ENCODE data around the gene MGLL.

Gene MGLL

GRCh38 chr3:127718245-127718915 lies 103.9 kb downstream of the MGLL start:
- Histone ChIP-seq H3K9ac (ENCODE audit: low read depth, low read length) (no peak overlapping the region), H3K36me3 (ENCODE audit: insufficient read depth, low read length) (no peaks in the 10 kb centered on the region), H3K9me3 (ENCODE audit: control insufficient read depth, insufficient read depth, low read length) (0 out of 2 replicates have a peak, but pooled peaks cover 4% of the 10 kb centered on the region), H3K4me1 (ENCODE audit: insufficient read depth, low read length) (peaks cover 12% of the 10 kb centered on the region)

- Histone ChIP-seq H3K4me1 (ENCODE audit: insufficient read depth, low read length) (peaks cover 12% of the 10 kb centered on the region), H3K36me3 (ENCODE audit: insufficient read depth, low read length) (no peaks in the 10 kb centered on the region)
Measured at GRCh38 chr3:127717357-127718244, 104.7 kb downstream of the MGLL start.

GRCh38 chr3:127716384-127716783 lies 105.9 kb downstream of the MGLL start:
- peaks cover 12% of the 10 kb centered on the region for H3K4me1 ChIP-seq (ENCODE audit: insufficient read depth, low read length)
- H3K36me3 ChIP-seq (ENCODE audit: insufficient read depth, low read length), result no peaks in the 10 kb centered on the region
- no peaks in the 10 kb centered on the region for H3K9me3 ChIP-seq (ENCODE audit: control insufficient read depth, insufficient read depth, low read length)
- H3K9ac ChIP-seq (ENCODE audit: low read depth, low read length), result no peak overlapping the region

More at GRCh38 chr3:127717357-127718244, 104.7 kb downstream of the MGLL start:
- Histone ChIP-seq H3K9ac (ENCODE audit: low read depth, low read length) (no peak overlapping the region), H3K9me3 (ENCODE audit: control insufficient read depth, insufficient read depth, low read length) (no peaks in the 10 kb centered on the region)

GRCh38 chr3:127715532-127715931 lies 106.8 kb downstream of the MGLL start:
- Histone ChIP-seq H3K9ac (ENCODE audit: low read depth, low read length) (no peak overlapping the region), H3K36me3 (ENCODE audit: insufficient read depth, low read length) (no peaks in the 10 kb centered on the region), H3K9me3 (ENCODE audit: control insufficient read depth, insufficient read depth, low read length) (no peaks in the 10 kb centered on the region), H3K4me1 (ENCODE audit: insufficient read depth, low read length) (peaks cover 15% of the 10 kb centered on the region)

- H3K4me1 ChIP-seq (ENCODE audit: insufficient read depth, low read length), result peaks cover 15% of the 10 kb centered on the region
- no peak overlapping the region for H3K9ac ChIP-seq (ENCODE audit: low read depth, low read length)
- no peaks in the 10 kb centered on the region for H3K9me3 ChIP-seq (ENCODE audit: control insufficient read depth, insufficient read depth, low read length)
- H3K36me3 ChIP-seq (ENCODE audit: insufficient read depth, low read length), result no peaks in the 10 kb centered on the region
Measured at GRCh38 chr3:127714866-127715265, 107.4 kb downstream of the MGLL start.

GRCh38 chr3:127714125-127714571 lies 108.2 kb downstream of the MGLL start:
- no peak overlapping the region for H3K9ac ChIP-seq (ENCODE audit: low read depth, low read length)
- H3K9me3 ChIP-seq (ENCODE audit: control insufficient read depth, insufficient read depth, low read length), result no peaks in the 10 kb centered on the region
- peaks cover 15% of the 10 kb centered on the region for H3K4me1 ChIP-seq (ENCODE audit: insufficient read depth, low read length)
- no peaks in the 10 kb centered on the region for H3K36me3 ChIP-seq (ENCODE audit: insufficient read depth, low read length)

- no peaks in the 10 kb centered on the region for H3K9me3 ChIP-seq (ENCODE audit: control insufficient read depth, insufficient read depth, low read length)
- no peak overlapping the region for H3K9ac ChIP-seq (ENCODE audit: low read depth, low read length)
- H3K36me3 ChIP-seq (ENCODE audit: insufficient read depth, low read length), result no peaks in the 10 kb centered on the region
- H3K4me1 ChIP-seq (ENCODE audit: insufficient read depth, low read length), result peaks cover 15% of the 10 kb centered on the region
Measured at GRCh38 chr3:127712881-127713771, 109.2 kb downstream of the MGLL start.

- Histone ChIP-seq H3K4me1 (ENCODE audit: insufficient read depth, low read length) (peaks cover 22% of the 10 kb centered on the region), H3K9me3 (ENCODE audit: control insufficient read depth, insufficient read depth, low read length) (no peaks in the 10 kb centered on the region), H3K9ac (ENCODE audit: low read depth, low read length) (no peak overlapping the region), H3K36me3 (ENCODE audit: insufficient read depth, low read length) (no peaks in the 10 kb centered on the region)
Measured at GRCh38 chr3:127712461-127712860, 109.9 kb downstream of the MGLL start.

- Histone ChIP-seq H3K4me1 (ENCODE audit: insufficient read depth, low read length) (peaks cover 22% of the 10 kb centered on the region), H3K9me3 (ENCODE audit: control insufficient read depth, insufficient read depth, low read length) (no peaks in the 10 kb centered on the region), H3K9ac (ENCODE audit: low read depth, low read length) (no peak overlapping the region), H3K36me3 (ENCODE audit: insufficient read depth, low read length) (no peaks in the 10 kb centered on the region)
Measured at GRCh38 chr3:127711896-127712295, 110.4 kb downstream of the MGLL start.

GRCh38 chr3:127711021-127711695 lies 111.2 kb downstream of the MGLL start:
- no peaks in the 10 kb centered on the region for H3K36me3 ChIP-seq (ENCODE audit: insufficient read depth, low read length)
- peaks cover 22% of the 10 kb centered on the region for H3K4me1 ChIP-seq (ENCODE audit: insufficient read depth, low read length)
- no peaks in the 10 kb centered on the region for H3K9me3 ChIP-seq (ENCODE audit: control insufficient read depth, insufficient read depth, low read length)
- no peak overlapping the region for H3K9ac ChIP-seq (ENCODE audit: low read depth, low read length)

- Histone ChIP-seq H3K9me3 (ENCODE audit: control insufficient read depth, insufficient read depth, low read length) (no peaks in the 10 kb centered on the region), H3K9ac (ENCODE audit: low read depth, low read length) (no peak overlapping the region)
Measured at GRCh38 chr3:127710155-127710941, 112.0 kb downstream of the MGLL start.

GRCh38 chr3:127709320-127710060 lies 112.8 kb downstream of the MGLL start:
- Histone ChIP-seq H3K9ac (ENCODE audit: low read depth, low read length) (no peak overlapping the region), H3K9me3 (ENCODE audit: control insufficient read depth, insufficient read depth, low read length) (no peaks in the 10 kb centered on the region), H3K36me3 (ENCODE audit: insufficient read depth, low read length) (no peaks in the 10 kb centered on the region), H3K4me1 (ENCODE audit: insufficient read depth, low read length) (peaks cover 21% of the 10 kb centered on the region)

More at GRCh38 chr3:127710155-127710941, 112.0 kb downstream of the MGLL start:
- Histone ChIP-seq H3K4me1 (ENCODE audit: insufficient read depth, low read length) (peaks cover 22% of the 10 kb centered on the region), H3K36me3 (ENCODE audit: insufficient read depth, low read length) (no peaks in the 10 kb centered on the region)

Measured in ES-I3 (cell line).